ENCODE data around the gene HCN3. TPM values are rescaled to one million over a fixed set of nuclear protein-coding genes. Genes with fewer than 3 reads are reported as not detected.

The HCN3 gene
- total RNA-seq, 4 donors from 2014 or later: 1.7 to 2.7 (median 2.4) TPM

GRCh38 chr1:155261493-155261851, 15.8 kb upstream of the HCN3 start:
- H3K9me3 ChIP-seq: no peaks in the 10 kb centered on the region
- no peak for DNase-seq (ENCODE audit: low spot score in 2 of 2)
- peaks cover 0 to 28% (median 16%) of the 10 kb centered on the region in 4 donors for H3K4me1 ChIP-seq
- H3K36me3 ChIP-seq: peaks cover 0 to 73% (median 38%) of the 10 kb centered on the region in 3 donors
- TF ChIP-seq POLR2A (IDR thresholded peaks at IDR 0.05): no peak
- TF ChIP-seq CTCF (IDR thresholded peaks at IDR 0.05): no peak
- TF ChIP-seq EP300 (IDR thresholded peaks at IDR 0.05): no peak
- 0 to 1% methylated on average over 9 of the region's 9 CpGs for WGBS, 2 donors
- H3K4me3 ChIP-seq: peak overlapping the region; percentile 56 to 92 (median 80)
- H3K27me3 ChIP-seq: no peaks in the 10 kb centered on the region
- peak overlapping the region; percentile 60 to 95 (median 86) for H3K27ac ChIP-seq

- peak within 1 kb of the TSS; percentile 60 to 95 (median 86) for H3K27ac ChIP-seq
- peak; percentile 6 to 65 for TF ChIP-seq POLR2A (IDR thresholded peaks at IDR 0.05)
- peak; percentile 93 to 94 for TF ChIP-seq EP300 (IDR thresholded peaks at IDR 0.05)
- peak in 1 of 5 experiments; percentile 32 for TF ChIP-seq CTCF (IDR thresholded peaks at IDR 0.05)
- WGBS, 2 donors: 0 to 1% methylated on average over 22 to 41 of the region's 47 CpGs
- H3K4me3 ChIP-seq: peak within 1 kb of the TSS; percentile 56 to 92 (median 80)
- peaks cover 0 to 73% (median 43%) of the 10 kb centered on the region in 3 donors for H3K36me3 ChIP-seq
- no peaks in the 10 kb centered on the region for H3K9me3 ChIP-seq
- H3K27me3 ChIP-seq: no peaks in the 10 kb centered on the region
- DNase-seq (ENCODE audit: low spot score in 2 of 2): peak; percentile 89 to 97
- H3K4me1 ChIP-seq: peaks cover 0 to 24% (median 13%) of the 10 kb centered on the region in 4 donors
Observed at GRCh38 chr1:155261852-155262673, 15.2 kb upstream of the HCN3 start, which contains the start of gene SCAMP3. TSS of gene SCAMP3 (minus strand) at chr1:155262360. CDS start at chr1:155262151, 209 bp downstream.

GRCh38 chr1:155263067-155263466, 14.2 kb upstream of the HCN3 start:
- H3K27ac ChIP-seq: peak overlapping the region in 3 of 4 donors; percentile 60 to 95 (median 90)
- TF ChIP-seq CTCF (IDR thresholded peaks at IDR 0.05): no peak
- TF ChIP-seq POLR2A (IDR thresholded peaks at IDR 0.05): no peak
- TF ChIP-seq EP300 (IDR thresholded peaks at IDR 0.05): no peak
- DNase-seq (ENCODE audit: low spot score in 2 of 2): no peak
- H3K36me3 ChIP-seq: peaks cover 0 to 73% (median 53%) of the 10 kb centered on the region in 3 donors
- no peaks in the 10 kb centered on the region for H3K27me3 ChIP-seq
- WGBS, 2 donors: 80 to 86% methylated on average over 9 to 11 of the region's 11 CpGs
- no peaks in the 10 kb centered on the region for H3K9me3 ChIP-seq
- no peak overlapping the region for H3K4me3 ChIP-seq
- peaks cover 0 to 24% (median 13%) of the 10 kb centered on the region in 4 donors for H3K4me1 ChIP-seq

DNA sequence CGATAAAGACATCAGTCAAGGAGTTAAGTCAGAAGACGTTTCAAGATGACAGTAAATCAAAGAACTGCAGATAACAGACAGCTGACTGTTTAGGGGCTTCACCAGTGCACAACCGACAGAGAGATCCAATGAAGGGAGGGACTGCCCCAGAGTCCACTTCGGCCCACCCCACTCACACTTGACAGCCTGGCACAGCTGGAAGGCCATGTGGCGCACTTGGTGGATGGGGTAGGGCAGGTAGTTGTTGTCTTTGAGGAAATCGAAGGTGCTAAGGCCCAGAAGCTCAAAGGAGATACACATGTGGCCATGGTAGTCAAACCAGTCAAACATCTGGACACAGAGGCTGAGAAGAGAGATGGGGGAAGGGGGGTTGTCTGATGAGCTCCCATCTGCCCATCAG, 10.7 kb upstream of the HCN3 start:
- Histone ChIP-seq H3K4me3 (no peak overlapping the region), H3K36me3 (peaks cover 6 to 87% (median 69%) of the 10 kb centered on the region in 3 donors), H3K9me3 (no peaks in the 10 kb centered on the region), H3K4me1 (peaks cover 0 to 20% (median 8%) of the 10 kb centered on the region in 4 donors), H3K27ac (no peak overlapping the region), H3K27me3 (no peaks in the 10 kb centered on the region)
- DNase-seq (ENCODE audit: low spot score in 2 of 2): no peak
- no peak for TF ChIP-seq POLR2A (IDR thresholded peaks at IDR 0.05)
- TF ChIP-seq EP300 (IDR thresholded peaks at IDR 0.05): no peak
- no peak for TF ChIP-seq CTCF (IDR thresholded peaks at IDR 0.05)
- WGBS, 2 donors: 76 to 80% methylated on average over 6 of the region's 6 CpGs

DNA sequence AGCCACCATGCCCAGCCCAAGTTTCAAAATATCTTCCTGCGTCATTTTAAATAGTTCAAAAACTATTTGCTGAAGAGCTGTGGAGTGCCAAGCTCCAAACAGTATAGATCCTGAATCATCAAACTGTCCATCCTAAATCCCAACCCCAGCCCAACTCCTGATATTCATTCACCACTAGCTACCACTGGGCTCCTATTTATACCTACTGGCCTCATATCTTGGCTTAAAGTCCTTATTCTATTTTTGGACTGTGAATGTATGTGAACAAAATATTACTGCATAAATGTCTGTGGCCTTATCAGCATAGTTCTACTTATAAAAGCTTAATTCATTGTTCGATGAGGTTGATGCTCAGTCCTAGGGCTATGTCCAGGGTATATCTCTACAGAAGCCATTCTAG, 9.9 kb upstream of the HCN3 start:
- TF ChIP-seq CTCF (IDR thresholded peaks at IDR 0.05) (no peak), EP300 (IDR thresholded peaks at IDR 0.05) (no peak), POLR2A (IDR thresholded peaks at IDR 0.05) (no peak)
- Histone ChIP-seq H3K4me1 (peaks cover 0 to 26% (median 15%) of the 10 kb centered on the region in 4 donors), H3K4me3 (no peak overlapping the region), H3K27ac (no peak overlapping the region), H3K9me3 (no peaks in the 10 kb centered on the region), H3K36me3 (peaks cover 6 to 90% (median 69%) of the 10 kb centered on the region in 3 donors), H3K27me3 (no peaks in the 10 kb centered on the region)
- no peak for DNase-seq (ENCODE audit: low spot score in 2 of 2)
- WGBS, 2 donors: 91 to 98% methylated on average over 2 of the region's 2 CpGs

Measured in tibial nerve (tissue), 4 donors.